ENCODE data around the gene ADI1.
"Not testable (repeated sequence)": the region's sequence is repeated elsewhere in the genome, so short reads cannot be mapped to it uniquely, and the experiment has no call there.

Gene ADI1

DNA sequence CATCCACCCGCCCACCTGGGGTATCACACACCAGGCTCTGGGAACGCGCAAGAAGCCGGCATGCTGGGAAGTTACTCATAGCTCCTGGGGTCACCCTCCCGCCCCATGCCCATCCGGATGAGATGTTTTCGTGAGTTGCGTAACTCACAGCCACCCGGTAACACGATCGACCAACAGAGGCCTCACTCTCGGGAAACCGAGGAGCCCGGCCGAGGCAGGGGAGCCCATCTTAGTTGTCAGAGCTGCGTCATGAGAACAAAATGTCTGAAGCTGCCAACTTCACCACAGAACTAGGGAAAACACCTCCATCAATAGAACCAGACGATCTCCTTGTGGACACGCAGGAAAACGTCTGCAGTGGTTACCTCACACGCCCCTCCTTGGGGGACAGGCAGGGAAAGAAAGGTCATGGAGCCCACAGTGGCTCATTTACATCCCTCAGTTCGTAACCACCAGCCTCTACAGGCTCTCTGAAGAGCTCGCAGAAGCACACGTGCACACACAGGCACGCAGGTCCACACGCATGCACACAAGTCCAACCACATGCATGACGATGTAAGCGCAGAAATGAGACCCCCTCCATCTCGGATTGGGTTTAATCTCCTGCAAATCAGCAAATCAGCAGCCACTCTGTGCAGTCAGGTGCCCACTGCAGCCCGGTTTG is 26.2 kb downstream of the ADI1 start:
- ATAC-seq, result no peak

DNA sequence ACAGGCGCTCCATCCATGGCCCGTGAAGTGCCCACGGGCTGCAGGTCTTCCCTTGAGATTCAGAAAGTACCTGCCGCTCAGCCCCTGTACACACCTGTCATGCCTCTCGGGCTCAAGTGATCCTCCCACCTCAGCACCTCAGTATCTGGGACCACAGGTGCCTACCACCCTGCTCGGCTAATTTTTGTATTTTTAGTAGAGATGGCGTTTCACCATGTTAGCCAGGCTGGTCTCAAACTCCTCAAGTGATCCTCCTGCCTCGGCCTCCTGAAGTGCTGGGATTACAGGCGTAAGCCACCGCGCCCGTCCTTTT is 26.9 kb downstream of the ADI1 start:
- not testable (repeated sequence) for ATAC-seq

DNA sequence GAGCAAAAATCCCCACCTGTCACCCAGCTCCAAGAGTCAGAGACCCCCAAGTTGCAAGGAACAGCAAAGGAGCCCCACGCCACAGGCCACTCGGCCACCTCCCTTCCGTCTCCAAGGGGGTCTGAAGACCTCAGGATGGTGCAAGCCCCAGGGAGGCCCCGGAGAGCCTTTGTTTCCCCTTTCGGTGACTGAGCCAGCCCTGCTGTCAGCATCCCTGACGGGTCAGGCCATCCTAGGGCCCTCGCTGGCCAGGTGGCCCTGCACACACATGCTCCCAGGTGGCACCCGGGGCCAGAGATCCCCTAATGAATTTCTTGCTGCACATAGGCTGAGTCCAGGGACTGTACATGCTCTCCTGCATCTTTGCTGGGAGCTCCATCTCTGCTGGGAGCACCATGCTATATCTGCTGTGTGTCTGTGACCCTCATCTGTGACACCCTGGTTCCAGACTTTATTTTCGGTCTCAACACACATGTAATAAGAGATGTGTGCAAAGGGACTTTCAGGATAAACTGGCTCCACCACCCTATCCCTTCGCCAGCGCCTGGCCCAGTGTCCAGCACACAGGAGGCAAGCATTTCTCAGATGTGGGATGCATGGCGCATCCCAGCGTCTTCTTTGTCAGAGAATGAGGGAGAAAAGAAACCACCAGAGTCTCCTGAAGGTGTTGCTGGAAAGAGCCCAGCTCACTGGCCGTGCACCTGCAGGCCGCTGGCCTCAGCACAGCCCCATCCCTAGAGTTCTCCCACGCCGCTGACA is 27.4 kb downstream of the ADI1 start:
- ATAC-seq, result no peak

DNA sequence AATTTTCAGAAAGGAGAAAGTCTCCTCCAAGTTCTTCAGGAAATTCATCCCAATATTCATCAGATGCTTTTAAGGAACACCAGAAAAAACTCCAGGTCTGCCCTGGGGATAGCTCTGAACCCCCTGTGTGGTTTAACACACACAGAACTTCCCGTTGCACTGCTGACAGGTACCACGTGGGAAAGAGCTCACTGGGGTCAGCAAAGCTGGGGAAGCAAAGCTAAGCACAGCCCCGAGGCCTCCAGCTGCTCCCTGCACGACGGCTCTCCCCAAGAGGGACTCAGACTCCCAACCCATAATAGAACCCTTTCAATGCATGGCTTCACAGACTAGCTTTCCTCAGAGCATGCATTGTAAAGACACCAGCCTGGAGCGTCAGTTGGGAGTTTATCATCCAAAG is 28.0 kb downstream of the ADI1 start:
- no peak for ATAC-seq

DNA sequence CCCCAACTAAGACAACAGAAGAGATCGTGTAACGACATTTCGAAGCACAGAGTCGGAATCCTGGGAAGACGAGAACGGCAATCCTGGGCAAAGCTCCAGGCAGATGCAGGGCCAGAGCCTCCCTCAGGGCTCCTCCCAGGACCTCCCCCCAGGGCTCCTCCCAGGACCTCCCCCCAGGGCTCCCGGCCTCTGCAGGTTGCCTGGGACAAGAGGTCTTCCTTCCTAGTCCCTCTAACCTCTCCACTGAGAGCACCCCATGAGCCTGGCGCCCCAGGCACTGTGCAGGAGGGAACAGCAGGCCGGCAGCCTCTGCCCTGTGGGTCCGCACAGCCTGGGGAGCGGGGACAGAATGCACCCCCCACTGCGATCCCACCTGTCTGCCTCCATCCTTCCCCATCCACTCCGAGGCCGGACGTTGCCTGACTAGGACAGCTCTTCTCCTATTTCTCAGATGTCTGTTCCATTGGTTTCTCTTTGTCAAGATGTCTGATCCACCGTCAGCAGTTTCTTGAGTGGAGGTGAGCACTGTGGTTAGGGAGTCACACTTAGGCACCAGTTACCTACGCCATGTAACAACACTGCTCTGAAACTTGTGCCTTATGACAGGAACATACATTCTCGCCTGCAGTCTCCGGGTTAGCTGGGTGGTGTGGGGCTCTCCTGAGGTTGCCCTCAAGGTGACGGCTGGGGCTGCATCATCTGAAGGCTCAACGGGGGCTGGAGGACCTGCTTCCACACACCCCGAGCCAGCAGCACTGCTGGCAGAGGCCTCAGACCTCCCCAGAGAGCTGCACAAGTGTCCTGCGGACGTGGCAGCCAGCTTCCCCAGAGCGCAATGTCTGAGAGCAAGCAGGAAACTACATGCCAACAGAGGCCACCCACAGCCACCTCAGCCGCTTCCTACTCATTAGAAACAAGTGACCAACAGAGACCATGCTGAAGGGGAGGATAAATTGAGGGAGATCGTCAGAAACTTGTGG is 28.9 kb downstream of the ADI1 start:
- ATAC-seq, result no peak

DNA sequence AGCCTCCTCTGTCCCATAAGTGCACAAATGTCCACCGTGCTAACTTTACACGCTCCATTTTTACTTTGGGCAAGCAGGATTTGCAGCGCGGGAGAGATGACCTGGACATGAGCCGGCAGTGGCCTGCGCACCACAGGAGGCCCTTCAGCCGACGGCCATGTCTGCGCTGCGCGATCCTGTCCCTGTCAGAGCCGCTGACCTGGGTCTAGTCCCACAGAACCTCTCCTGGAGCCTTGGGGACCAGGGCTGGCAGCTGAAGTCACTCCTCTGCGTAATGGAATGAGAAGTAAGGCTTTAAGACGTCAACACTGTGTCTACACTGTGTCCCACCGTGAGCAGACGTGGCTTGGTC is 29.6 kb downstream of the ADI1 start:
- ATAC-seq, result no peak

DNA sequence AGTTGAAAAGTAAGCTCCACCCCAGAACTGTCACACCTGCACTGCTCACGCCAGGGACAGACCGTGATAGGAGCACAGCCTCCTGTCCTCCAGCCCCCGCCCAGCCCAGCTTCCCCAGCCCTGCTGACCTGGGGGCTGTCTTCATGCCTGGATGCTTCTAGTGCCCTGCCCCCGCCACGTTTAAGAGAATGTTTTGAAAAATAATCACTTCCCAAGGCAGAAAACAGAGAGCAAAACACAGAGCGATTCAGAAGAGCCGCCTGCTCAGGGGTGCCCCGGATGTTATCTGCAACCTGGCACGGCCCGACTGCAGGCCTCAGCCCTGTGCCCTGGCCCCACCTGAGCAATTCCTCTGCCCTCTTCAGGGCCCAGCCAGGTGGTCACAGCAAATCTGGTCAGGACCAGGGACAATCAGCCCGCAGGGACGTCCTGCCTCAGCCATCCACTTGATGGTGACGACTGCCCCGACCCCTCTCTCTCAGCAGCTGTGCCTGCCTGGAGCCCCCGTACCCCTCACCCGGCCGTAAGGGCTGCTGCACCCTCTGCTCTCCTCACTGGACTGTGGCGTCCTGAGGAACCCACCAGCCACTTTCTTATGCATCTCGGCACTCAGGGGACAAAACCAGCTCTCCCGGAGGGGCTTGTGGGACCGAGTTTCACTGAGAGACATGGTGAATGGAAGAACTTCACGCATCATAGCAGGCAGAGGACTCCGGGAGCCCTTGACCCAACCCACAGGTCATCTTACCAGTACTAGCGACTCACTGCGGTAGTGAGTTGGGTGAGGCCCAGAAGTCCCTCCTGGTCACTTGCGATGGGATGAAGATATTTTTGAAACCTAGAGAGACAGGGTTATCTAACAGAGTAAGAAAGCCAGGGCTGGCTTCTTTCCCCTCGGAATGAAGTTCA is 30.2 kb downstream of the ADI1 start:
- ATAC-seq, result no peak

DNA sequence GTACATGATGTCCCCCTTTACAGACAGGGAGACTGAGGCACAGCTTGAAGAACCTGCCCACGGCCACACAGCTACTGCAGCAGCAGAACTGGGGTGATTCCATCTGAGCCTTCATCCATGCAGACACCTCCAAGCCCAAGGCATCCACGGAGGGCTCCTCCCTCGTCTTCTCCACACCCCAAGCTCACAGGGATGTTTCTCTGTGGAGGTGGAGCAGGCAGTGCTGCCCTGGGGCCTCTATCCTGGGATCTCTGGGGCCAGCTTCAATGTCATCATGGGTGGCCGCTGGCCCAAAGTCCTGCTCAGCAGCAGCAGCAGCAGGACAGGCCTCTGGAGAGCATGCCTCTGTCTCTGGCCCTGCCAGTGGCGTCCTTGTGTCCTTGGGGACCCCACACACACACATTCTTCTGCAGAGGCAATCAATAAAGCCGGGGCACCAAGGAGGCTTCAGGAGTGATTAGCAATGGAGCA is 31.2 kb downstream of the ADI1 start:
- no peak for ATAC-seq

DNA sequence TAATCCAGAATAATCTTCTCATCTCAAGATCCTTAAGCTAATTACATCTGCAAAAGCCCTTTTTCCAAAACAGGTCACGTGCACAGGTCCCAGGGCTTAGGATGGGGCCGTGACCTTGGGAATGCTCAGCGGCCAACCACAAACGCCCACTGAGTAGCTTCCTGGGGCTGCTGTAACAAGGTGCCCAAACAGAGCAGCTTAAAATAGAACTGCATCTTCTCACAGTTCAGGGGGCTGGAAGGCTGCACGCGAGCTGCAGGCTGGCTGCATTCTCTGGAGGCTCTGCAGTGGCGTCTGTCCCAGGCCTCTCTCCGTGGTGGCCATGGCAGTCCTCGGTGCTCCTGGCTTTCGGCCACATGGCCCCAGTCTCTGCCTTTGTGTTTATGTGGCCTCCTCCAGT is 31.9 kb downstream of the ADI1 start:
- ATAC-seq, result no peak

DNA sequence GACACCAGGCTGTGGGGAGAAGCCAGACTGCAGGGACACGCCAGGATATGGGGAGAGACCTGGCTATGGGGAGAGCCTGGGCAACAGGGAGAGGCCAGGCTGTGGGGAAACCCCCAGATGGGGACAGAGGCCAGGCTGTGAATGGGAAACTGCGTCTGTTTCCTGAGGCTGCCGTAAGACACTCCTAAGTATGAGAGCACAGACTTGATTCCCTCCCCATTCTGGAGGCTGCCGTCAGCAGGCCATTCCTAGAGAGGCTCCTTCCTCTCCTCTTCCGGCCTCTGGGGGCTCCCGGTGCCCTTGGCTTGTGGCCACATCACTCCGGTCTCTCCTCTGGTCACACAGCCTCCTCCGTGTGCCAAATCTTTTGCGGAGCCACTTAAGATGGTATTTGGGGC is 32.3 kb downstream of the ADI1 start:
- ATAC-seq, result no peak

DNA sequence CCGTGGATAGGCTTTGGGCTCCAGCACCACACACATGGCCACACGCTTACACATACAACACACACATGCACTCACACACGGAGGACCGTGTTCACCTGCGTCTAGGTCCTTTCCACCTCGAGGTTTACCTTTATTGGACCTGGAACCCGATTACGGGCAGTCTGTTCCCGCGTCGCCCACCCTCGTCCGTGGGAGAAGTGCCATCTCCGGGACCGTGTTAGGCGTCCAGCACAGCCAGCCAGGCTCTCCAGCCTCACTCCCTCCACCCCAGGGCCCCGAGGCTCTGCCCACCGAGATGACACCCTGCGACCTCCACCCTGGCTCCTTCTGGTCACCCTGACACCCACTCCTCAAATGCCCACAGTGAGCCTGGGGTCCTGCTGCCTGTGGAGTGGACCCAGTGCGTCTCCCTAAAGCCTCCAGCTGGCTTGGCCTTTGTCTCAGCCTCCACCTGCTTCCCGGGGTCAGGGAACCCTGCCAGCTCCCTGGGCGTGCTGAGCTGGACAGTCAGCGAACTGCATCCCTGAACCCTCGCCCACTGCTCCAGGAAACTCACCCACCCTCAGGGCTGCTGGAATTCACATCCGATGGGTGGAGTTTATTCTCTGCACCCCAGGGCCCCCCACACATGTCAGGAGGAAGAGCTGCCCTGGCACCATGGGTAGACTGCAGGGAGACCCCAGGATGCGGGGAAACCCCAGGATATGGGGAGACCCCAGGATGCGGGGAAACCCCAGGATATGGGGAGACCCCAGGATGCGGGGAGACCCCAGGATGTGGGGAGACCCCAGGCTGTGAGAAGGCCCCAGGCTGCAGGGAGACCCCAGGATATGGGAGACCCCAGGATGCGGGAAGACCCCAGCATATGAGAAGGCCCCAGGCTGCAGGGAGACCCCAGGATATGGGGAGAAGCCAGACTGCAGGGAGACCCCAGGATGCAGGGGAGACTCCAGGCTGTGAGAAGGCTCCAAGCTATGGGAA is 33.0 kb downstream of the ADI1 start:
- no peak for ATAC-seq

DNA sequence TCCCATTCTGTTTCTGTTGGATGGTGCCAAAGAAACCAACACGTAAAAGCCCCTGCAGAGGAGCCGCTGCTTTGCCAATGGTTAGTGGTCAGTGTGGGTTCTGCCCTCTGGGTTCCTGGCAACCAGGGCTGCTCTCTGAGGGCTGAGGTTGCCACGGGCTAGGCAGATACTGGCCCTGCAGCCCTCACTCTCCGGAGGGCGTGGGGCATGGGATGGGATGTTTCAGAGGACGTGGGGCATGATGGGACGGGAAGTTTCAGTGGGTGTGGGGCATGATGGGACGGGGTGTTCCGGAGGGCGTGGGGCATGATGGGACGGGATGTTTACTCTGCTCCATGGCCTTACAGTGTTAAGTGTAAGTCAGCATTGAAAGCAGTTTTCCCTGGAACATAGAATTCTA is 34.2 kb downstream of the ADI1 start:
- no peak for ATAC-seq

DNA sequence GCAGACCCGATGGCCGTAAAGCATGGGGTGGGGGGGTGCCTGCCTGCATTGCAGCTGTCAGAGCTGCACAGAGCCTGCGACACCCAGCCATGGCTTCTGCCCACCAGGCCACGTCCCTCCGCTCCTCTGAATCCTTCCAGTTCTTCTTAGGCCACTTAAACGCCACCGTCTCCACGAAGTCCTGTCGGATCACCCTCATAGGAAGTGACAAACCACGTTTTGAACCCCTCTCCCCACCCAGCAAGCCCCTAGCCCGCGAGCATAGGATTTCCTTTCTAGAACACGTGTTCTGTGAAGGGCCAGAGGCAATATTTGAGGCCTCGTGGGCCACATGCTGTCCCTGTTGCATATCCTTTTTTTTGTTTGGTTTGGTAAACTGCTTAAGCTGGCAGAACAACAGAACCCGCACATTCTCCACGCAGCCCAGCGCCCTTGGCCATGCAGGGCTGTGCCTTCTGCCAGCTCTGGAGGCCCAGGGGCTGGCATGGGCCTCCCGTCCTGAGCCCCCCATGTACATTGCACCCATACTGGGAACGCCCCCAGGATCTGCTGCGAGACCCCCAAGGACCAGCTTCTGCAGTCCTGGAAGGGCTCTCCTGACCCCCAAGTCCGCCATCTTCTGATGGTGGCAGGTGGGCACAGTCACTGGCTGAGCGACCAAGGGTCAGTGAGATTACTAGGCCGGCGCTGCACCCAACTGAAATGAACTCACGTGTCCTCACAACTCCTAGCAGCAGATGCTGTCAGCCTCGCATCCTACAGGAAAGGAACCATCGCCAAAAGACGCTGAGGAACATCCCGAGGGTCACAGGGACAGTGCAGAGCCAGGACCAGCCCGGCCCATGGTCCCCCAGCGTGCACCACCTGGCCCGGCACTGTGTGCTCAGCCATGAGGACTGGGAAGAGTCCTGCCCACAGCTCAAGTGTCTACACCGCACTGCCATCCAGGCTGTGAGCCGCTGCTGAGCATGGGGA is 35.1 kb downstream of the ADI1 start:
- ATAC-seq, result no peak

DNA sequence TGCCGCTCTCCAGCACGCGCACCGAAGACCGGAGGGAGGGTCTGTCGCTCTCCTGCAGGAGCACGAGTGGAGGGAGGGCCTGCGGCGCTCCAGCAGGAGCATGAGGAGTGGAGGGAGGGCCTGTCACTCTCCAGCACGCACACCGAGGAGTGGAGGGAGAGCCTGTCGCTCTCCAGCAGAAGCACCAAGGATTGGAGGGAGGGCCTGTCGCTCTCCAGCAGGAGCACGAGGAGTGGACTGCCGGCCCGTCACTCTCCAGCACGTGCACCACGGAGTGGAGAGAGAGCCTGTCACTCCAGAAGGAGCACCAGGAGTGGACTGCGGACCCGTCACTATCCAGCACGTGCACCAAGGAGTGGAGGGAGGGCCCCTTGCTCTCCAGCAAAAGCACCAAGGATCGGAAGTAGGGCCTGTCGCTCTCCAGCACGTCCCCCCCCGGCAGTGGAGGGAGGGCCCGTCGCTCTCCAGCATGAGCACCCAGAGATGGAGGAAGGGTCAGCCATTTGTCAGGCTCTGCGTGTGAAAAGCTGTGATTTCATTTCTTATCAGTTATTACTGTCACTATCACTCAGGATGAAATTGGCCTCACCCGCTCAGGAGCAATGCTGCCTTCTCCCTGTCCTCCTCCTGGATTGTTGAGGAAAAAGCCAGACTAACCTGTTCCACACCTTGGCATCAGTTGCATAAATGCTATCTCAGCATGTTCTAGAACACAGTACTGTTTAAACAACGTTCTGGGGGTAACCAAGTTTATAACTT is 35.9 kb downstream of the ADI1 start:
- ATAC-seq, result peak in 1 of 2 donors; percentile 25

DNA sequence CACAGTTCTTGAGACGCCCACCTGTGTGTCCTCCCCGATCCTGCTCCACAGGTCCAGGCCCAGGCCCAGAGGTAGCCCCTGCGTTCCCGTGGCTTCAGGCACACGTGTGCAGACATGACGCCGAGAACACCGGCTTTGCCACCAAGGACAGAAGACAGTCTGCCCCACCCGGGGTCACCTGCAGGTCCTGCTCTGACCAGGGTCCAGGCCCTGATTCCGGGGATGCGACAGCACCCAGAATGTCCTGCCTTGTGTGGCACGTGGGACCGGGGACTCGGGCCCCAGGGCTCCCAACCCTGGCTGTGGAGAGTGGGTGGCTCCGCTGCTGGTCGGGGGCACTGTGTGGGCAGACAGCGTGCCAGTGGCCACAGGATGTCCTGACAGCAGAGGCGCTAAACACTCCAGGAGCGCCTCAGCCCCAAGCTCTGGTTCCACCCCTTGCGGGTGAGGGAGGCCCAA is 36.9 kb downstream of the ADI1 start:
- no peak for ATAC-seq

DNA sequence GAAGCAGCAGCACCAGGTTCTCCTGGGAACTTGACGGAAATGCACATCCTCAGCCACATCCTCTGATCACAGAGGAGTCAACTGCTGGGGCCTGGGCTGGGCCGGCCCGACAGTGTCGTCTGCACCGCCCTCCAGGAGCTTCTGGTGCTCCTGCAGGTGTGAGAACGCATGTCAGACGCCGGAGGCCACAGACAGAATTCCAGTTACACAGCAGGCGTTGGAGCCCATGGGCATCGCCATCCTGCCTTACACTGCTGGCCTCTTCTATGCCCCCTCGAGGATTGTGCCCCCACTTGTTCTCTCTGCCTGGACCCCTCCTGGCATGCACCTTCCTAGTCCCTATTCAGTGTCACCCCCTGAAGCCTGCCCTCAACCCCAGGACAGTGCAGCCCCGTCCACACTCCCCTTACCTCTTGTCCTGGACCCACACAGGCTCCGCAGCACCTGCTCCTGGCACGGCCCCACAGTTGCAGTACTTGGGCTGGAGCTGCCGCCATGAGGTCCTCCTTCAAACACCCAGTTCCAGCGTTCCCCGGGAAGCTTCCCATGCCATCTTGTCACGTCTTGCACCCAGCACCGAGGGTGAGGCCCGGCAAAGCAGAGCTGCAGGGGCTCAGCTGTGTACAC is 37.5 kb downstream of the ADI1 start:
- ATAC-seq, result no peak

DNA sequence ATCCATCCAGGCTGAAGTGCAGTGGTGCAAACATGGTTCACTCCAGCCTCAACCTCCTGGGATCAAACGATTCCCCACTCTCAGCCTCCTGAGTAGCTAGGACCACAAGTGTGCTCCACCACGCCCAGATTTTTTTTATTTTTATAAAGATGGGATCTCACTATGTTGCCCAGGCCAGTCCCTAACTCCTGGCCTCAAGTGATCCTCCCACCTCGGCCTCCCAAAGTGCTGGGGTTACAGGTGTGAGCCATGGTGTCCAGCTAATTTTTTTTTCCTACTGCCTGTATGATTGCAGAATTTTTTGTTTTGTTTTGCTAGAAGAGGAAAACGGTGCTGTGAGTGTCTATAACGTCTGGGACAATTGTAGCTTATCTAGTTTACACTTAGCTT is 38.3 kb downstream of the ADI1 start:
- ATAC-seq, result no peak

DNA sequence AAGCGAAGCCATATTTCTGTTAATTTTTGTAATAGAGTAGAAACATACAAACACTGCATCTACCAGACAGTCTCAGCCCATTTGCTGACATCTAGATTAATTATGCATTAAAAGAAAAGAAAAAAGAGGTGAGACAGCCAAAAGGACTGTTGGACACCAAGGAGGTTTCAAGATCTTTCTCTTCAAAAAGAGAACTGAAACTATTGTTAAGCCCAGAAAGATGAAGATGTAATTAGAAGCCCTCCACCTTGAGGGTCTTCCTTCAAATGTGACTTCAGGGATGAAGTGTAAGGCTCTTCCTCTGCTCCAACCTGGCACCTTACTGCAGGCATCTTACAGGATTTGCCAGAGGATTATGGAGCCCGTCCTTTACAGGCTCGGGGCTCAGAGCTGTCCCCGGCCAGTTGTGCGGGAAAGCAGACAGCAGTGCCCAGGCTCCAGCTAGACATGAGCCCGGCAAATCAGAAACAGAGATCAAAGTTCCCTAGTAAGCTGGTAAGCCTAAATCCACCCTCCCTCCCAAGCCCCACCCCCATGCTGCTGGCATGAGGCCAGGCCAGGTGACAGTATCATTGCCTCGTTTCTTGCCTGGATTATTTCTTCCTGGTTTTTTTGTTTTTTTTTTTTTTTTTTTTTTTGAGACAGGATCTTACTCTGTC is 38.9 kb downstream of the ADI1 start:
- no peak for ATAC-seq

Measured in activated CD4-positive, CD25-positive, alpha-beta regulatory T cell treated with anti-CD3 and anti-CD28 coated beads, Interleukin-2, amount 50 U/mL, for 24 hours (primary cell).